Astrocyte (in vitro differentiated cells and primary cell): Measurements from ENCODE around the gene MKS1. TPM values are rescaled to one million over a fixed set of nuclear protein-coding genes. Genes with fewer than 3 reads are reported as not detected.

Source experiments
- DNase-seq: peaks from one replicate; pipeline ENCODE4 v3.0.0-alpha.2; 2010; ENCODE audit warnings: low read depth
- FAIRE-seq: peaks from 2 replicates; lab custom pipeline; 2011; peaks lifted over from hg19 to GRCh38; lab: Jason Lieb, UNC
- H2AFZ ChIP-seq: 2 replicates; pipeline ENCODE4 v1.6.0; 2012; ENCODE audit warnings: low read depth, low read length, inconsistent platforms
- H3K27ac ChIP-seq: 2 replicates; pipeline ENCODE4 v1.5.1; 2011; ENCODE audit warnings: low read depth, low read length, inconsistent platforms
- H3K27me3 ChIP-seq: 2 replicates; pipeline ENCODE4 v1.6.0; 2011; ENCODE audit warnings: low read length, inconsistent platforms; ENCODE audit not compliant: insufficient read depth
- H3K36me3 ChIP-seq: 2 replicates; pipeline ENCODE4 v1.5.1; 2011; ENCODE audit warnings: low read length, inconsistent platforms; ENCODE audit not compliant: insufficient read depth
- H3K4me1 ChIP-seq: 2 replicates; pipeline ENCODE4 v1.5.1; 2011; ENCODE audit warnings: low read length, inconsistent platforms; ENCODE audit not compliant: insufficient read depth
- H3K4me2 ChIP-seq: 2 replicates; pipeline ENCODE4 v1.6.0; 2012; ENCODE audit warnings: low read length, inconsistent platforms
- H3K4me3 ChIP-seq: 2 replicates; pipeline ENCODE4 v1.5.1; 2011; ENCODE audit warnings: low read depth, mild to moderate bottlenecking, low read length, inconsistent platforms; ENCODE audit not compliant: insufficient read depth
- H3K79me2 ChIP-seq: 2 replicates; pipeline ENCODE4 v1.6.0; 2012; ENCODE audit warnings: mild to moderate bottlenecking, low read length, inconsistent platforms; ENCODE audit not compliant: insufficient read depth
- H3K9ac ChIP-seq: 2 replicates; pipeline ENCODE4 v1.6.0; 2012; ENCODE audit warnings: mild to moderate bottlenecking, low read length, inconsistent platforms
- H3K9me3 ChIP-seq: 2 replicates; pipeline ENCODE4 v1.5.1; 2012; ENCODE audit warnings: low read depth, mild to moderate bottlenecking, low read length, inconsistent platforms; ENCODE audit not compliant: insufficient read depth
- H4K20me1 ChIP-seq: 2 replicates; pipeline ENCODE4 v1.6.0; 2012; ENCODE audit warnings: low read length, inconsistent platforms; ENCODE audit not compliant: insufficient read depth
- H3K27ac Mint-ChIP-seq: one replicate; pipeline ENCODE4 v1.8.0; 2021; ENCODE audit warnings: mild to moderate bottlenecking, mixed read lengths; ENCODE audit not compliant: unreplicated experiment
- H3K27me3 Mint-ChIP-seq: one replicate; pipeline ENCODE4 v1.8.0; 2021; ENCODE audit warnings: low read depth, mixed read lengths; ENCODE audit not compliant: unreplicated experiment
- H3K36me3 Mint-ChIP-seq: one replicate; pipeline ENCODE4 v1.8.0; 2021; ENCODE audit warnings: low read depth, mixed read lengths; ENCODE audit not compliant: unreplicated experiment
- H3K4me1 Mint-ChIP-seq: one replicate; pipeline ENCODE4 v1.8.0; 2021; ENCODE audit warnings: low read depth, mixed read lengths; ENCODE audit not compliant: unreplicated experiment
- H3K4me3 Mint-ChIP-seq: one replicate; pipeline ENCODE4 v1.8.0; 2021; ENCODE audit warnings: mild to moderate bottlenecking, moderate library complexity, mixed read lengths; ENCODE audit not compliant: unreplicated experiment
- H3K9me3 Mint-ChIP-seq: one replicate; pipeline ENCODE4 v1.8.0; 2021; ENCODE audit warnings: mild to moderate bottlenecking, mixed read lengths; ENCODE audit not compliant: unreplicated experiment
- EZH2 ChIP-seq: IDR thresholded peaks from 2 replicates; pipeline ENCODE4 v1.6.1; 2012; ENCODE audit warnings: mild to moderate bottlenecking, low read length, inconsistent platforms; ENCODE audit not compliant: insufficient read depth
- total RNA-seq: library from RNA; stranded (reverse); gene quantifications from 2 replicates; pipeline ENCODE4 v1.2.1, GENCODE V29; 2021
- TF ChIP-seq, protein P1 (sequence below): IDR thresholded peaks from 2 replicates; pipeline ENCODE4 v1.5.1; 2011; ENCODE audit warnings: low read depth, mild to moderate bottlenecking, inconsistent platforms, low read length, moderate library complexity; ENCODE audit not compliant: insufficient read depth

MKS1 gene
- total RNA-seq, 1 donor from 2014 or later: 12.0 TPM

DNA sequence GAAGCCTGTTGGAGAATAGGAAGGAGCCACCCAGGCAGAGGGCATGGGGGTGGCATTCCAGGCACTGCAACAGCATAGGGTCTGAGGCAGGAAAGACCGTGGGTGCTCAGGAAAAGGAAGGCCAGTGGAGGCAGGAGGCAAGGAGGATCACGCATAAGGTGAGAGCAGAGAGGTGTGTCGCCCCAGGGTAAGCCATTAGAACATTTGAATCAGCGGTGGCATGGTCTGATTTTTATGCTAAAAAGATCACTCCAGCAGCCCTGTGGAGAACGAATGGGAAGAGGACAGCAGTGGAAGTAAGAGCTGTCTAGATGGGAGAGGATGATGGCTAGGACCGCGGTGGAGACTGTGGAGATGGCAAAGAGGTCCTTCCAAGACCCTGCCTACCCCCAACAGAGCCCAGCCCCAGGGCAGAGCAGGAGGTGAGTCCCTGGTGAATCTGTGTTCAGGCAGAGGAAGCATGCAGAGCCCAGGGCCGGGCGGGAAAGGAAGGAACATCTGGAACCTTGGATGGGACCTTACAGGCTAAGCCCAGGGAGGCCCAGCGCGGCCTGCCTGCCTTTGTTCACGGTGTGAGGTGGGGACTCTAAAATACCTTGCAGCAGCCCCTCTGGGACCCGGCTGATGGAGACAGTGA lies 27.2 kb upstream of the MKS1 start:
- Mint-ChIP-seq H3K4me1 (no peaks in the 10 kb centered on the region), H3K9me3 (peaks cover 13% of the 10 kb centered on the region), H3K36me3 (peaks cover 2% of the 10 kb centered on the region), H3K27ac (no peak overlapping the region), H3K4me3 (no peak overlapping the region), H3K27me3 (peaks cover 87% of the 10 kb centered on the region)
- Histone ChIP-seq H3K9ac (no peak overlapping the region), H3K9me3 (no peaks in the 10 kb centered on the region), H3K79me2 (no peaks in the 10 kb centered on the region), H3K36me3 (no peaks in the 10 kb centered on the region), H4K20me1 (no peaks in the 10 kb centered on the region), H3K4me3 (no peak overlapping the region), H2AFZ (no peak overlapping the region), H3K4me1 (no peaks in the 10 kb centered on the region), H3K4me2 (no peak overlapping the region), H3K27ac (no peak overlapping the region), H3K27me3 (peaks cover 48% of the 10 kb centered on the region)
- TF ChIP-seq, protein P1, sequence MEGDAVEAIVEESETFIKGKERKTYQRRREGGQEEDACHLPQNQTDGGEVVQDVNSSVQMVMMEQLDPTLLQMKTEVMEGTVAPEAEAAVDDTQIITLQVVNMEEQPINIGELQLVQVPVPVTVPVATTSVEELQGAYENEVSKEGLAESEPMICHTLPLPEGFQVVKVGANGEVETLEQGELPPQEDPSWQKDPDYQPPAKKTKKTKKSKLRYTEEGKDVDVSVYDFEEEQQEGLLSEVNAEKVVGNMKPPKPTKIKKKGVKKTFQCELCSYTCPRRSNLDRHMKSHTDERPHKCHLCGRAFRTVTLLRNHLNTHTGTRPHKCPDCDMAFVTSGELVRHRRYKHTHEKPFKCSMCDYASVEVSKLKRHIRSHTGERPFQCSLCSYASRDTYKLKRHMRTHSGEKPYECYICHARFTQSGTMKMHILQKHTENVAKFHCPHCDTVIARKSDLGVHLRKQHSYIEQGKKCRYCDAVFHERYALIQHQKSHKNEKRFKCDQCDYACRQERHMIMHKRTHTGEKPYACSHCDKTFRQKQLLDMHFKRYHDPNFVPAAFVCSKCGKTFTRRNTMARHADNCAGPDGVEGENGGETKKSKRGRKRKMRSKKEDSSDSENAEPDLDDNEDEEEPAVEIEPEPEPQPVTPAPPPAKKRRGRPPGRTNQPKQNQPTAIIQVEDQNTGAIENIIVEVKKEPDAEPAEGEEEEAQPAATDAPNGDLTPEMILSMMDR: no peak
- TF ChIP-seq EZH2: no peak
- no peak for DNase-seq
- FAIRE-seq: no peak

DNA sequence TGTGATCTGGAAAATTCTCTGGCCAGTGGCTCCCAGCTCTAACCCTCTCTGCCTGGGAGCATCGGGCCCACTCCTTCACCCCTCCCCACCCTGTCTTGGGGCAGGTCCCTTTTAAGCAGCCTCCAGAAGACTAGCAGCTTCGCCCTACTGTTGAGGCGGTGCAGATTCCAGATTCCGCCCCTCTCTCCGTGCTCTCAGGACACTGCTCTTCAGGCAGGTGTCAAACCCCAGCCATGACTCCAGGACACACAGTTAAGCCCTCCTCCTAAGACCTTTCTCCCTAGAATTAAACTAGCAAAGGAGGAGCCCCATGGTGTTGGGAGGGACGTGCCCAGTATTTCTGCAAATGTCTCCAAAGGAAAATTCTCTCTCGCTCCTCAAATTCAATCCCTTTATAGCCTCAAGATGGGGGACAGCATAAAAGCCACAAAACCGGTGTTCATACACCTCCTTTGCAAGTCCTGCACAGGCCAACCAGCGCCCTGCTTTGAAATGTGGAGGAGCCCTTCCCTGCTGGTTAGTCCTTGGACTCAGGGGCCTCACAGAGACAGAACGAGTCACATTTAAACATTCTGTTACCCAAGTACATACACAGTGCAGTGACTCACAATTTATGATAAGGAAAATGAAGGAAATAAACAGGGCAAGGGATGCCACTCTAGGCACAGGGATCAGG lies 26.5 kb upstream of the MKS1 start:
- H3K36me3 Mint-ChIP-seq: peaks cover 2% of the 10 kb centered on the region
- no peaks in the 10 kb centered on the region for H4K20me1 ChIP-seq
- no peak overlapping the region for H3K27ac Mint-ChIP-seq
- no peaks in the 10 kb centered on the region for H3K9me3 ChIP-seq
- H3K4me2 ChIP-seq: no peak overlapping the region
- H3K9me3 Mint-ChIP-seq: peaks cover 13% of the 10 kb centered on the region
- H3K4me3 Mint-ChIP-seq: no peak overlapping the region
- H3K4me1 ChIP-seq: no peaks in the 10 kb centered on the region
- H3K36me3 ChIP-seq: no peaks in the 10 kb centered on the region
- DNase-seq: no peak
- H3K27me3 ChIP-seq: peaks cover 50% of the 10 kb centered on the region
- H3K27me3 Mint-ChIP-seq: peaks cover 85% of the 10 kb centered on the region
- TF ChIP-seq, protein P1: no peak
- no peak for TF ChIP-seq EZH2
- no peaks in the 10 kb centered on the region for H3K4me1 Mint-ChIP-seq
- no peak for FAIRE-seq
- no peak overlapping the region for H3K27ac ChIP-seq
- no peaks in the 10 kb centered on the region for H3K79me2 ChIP-seq
- no peak overlapping the region for H2AFZ ChIP-seq
- no peak overlapping the region for H3K4me3 ChIP-seq
- no peak overlapping the region for H3K9ac ChIP-seq

DNA sequence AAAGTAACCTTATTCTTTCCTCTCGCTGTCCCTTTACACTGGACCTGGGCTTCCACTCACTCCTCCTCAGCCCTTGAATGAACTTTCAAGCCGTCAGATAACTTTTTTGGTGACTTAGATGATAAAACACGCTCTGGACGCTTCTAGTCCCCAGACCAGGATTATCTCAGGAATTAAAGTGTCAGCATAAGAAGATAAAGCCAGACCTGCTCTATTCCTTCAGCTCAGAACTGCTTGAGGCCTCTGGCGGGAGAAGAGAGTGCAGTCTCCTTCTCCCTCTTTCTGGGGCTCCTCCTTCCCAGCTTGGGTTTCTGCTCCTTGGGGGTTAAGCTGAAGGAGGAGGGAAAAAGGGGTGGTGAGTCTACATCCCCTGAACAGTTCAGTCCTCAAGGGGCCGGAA lies 25.9 kb upstream of the MKS1 start:
- Histone ChIP-seq H3K9me3 (no peaks in the 10 kb centered on the region), H3K4me3 (no peak overlapping the region), H3K4me2 (no peak overlapping the region), H3K27me3 (peaks cover 56% of the 10 kb centered on the region), H4K20me1 (no peaks in the 10 kb centered on the region), H2AFZ (no peak overlapping the region), H3K9ac (no peak overlapping the region), H3K79me2 (no peaks in the 10 kb centered on the region), H3K4me1 (no peaks in the 10 kb centered on the region), H3K36me3 (no peaks in the 10 kb centered on the region), H3K27ac (no peak overlapping the region)
- H3K9me3 Mint-ChIP-seq: peaks cover 13% of the 10 kb centered on the region
- H3K4me1 Mint-ChIP-seq: no peaks in the 10 kb centered on the region
- peaks cover 85% of the 10 kb centered on the region for H3K27me3 Mint-ChIP-seq
- no peak for TF ChIP-seq EZH2
- TF ChIP-seq, protein P1: no peak
- H3K4me3 Mint-ChIP-seq: no peak overlapping the region
- DNase-seq (no peak), FAIRE-seq (no peak)
- no peaks in the 10 kb centered on the region for H3K36me3 Mint-ChIP-seq
- H3K27ac Mint-ChIP-seq: no peak overlapping the region
